HUES48 (cell line): ENCODE data around the gene CLN5.
"Not testable (repeated sequence)": the region's sequence is repeated elsewhere in the genome, so short reads cannot be mapped to it uniquely, and the experiment has no call there.

Experiments
- H3K27ac ChIP-seq: one replicate; pipeline ENCODE4 v1.7.0; 2013; ENCODE audit warnings: low read depth, low read length, inconsistent platforms
- H3K27me3 ChIP-seq: 2 replicates; pipeline ENCODE4 v1.6.1; 2013; ENCODE audit warnings: mild to moderate bottlenecking, low read length; ENCODE audit not compliant: control insufficient read depth, insufficient read depth
- H3K36me3 ChIP-seq: 2 replicates; pipeline ENCODE4 v1.6.1; 2013; ENCODE audit warnings: low read length; ENCODE audit not compliant: control insufficient read depth, insufficient read depth
- H3K4me1 ChIP-seq: 2 replicates; pipeline ENCODE4 v1.6.1; 2013; ENCODE audit warnings: mild to moderate bottlenecking, low read length; ENCODE audit not compliant: control insufficient read depth, insufficient read depth
- H3K4me3 ChIP-seq: 2 replicates; pipeline ENCODE4 v1.5.1; 2013; ENCODE audit warnings: mild to moderate bottlenecking, low read depth, low read length
- H3K9ac ChIP-seq: 2 replicates; pipeline ENCODE4 v1.6.1; 2013; ENCODE audit warnings: mild to moderate bottlenecking, low read depth, low read length, moderate library complexity
- H3K9me3 ChIP-seq: 2 replicates; pipeline ENCODE4 v1.6.1; 2013; ENCODE audit warnings: low read length; ENCODE audit not compliant: control insufficient read depth, insufficient read depth

Gene CLN5

GRCh38 chr13:76959734-76960133 is 32.1 kb upstream of the CLN5 start:
- H3K9me3 ChIP-seq: peaks cover 29% of the 10 kb centered on the region

GRCh38 chr13:76965759-76966421 is 26.0 kb upstream of the CLN5 start:
- H3K36me3 ChIP-seq: no peaks in the 10 kb centered on the region
- no peak overlapping the region for H3K27ac ChIP-seq
- H3K9me3 ChIP-seq: peaks cover 9% of the 10 kb centered on the region; the same call in 1 of the 2 replicates
- H3K4me1 ChIP-seq: no peaks in the 10 kb centered on the region
- H3K27me3 ChIP-seq: no peaks in the 10 kb centered on the region
- no peak overlapping the region for H3K4me3 ChIP-seq
- no peak overlapping the region for H3K9ac ChIP-seq

More at GRCh38 chr13:76959734-76960133, 32.1 kb upstream of the CLN5 start:
- H3K27ac ChIP-seq, H3K9ac ChIP-seq, H3K4me3 ChIP-seq, H3K36me3 ChIP-seq, H3K27me3 ChIP-seq, H3K4me1 ChIP-seq: not testable (repeated sequence)

DNA sequence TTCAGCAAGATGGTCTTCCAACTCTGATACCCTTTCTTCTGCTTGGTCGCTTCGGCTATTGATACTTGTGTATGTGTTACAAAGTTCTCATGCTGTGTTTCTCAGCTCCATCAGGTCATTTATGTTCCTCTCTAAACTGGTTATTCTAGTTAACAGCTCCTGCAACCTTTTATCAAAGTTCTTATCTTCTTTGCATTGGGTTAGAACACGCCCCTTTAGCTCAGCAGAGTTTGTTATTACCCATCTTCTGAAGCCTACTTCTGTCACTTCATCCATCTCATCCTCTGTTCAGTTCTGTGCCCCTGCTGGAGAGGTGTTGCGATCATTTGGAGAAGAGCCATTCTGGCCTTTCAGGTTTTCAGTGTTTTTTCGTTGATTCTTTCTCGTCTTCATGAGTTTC is 24.9 kb upstream of the CLN5 start:
- H3K36me3 ChIP-seq: no peaks in the 10 kb centered on the region

DNA sequence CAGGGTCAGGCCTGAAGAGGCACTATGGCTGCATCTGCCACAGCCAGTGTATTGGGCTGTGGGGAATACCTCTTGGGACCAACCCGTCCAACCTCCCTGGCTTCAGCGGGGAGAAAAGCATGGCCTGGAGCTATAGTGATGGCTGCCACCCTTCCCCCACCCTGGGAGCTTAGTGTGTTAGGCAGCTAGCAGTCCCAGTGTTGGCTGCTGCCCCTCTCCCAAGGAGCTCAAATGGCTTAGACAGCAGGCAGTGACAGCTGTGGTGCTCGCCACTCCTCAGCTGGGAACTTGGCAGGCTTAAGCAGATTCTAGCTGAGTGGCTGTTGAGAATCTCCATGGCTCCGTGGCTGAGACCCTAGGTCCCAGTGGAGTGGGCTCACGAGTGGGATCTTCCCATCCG is 23.8 kb upstream of the CLN5 start:
- Histone ChIP-seq H3K4me1 (no peaks in the 10 kb centered on the region), H3K27ac (no peak overlapping the region), H3K4me3 (no peak overlapping the region), H3K9me3 (no peaks in the 10 kb centered on the region), H3K36me3 (no peaks in the 10 kb centered on the region), H3K9ac (no peak overlapping the region), H3K27me3 (no peaks in the 10 kb centered on the region)

More for the DNA sequence above, 24.9 kb upstream of the CLN5 start:
- Histone ChIP-seq H3K9ac (no peak overlapping the region), H3K4me1 (no peaks in the 10 kb centered on the region), H3K4me3 (no peak overlapping the region), H3K9me3 (no peaks in the 10 kb centered on the region), H3K27me3 (no peaks in the 10 kb centered on the region), H3K27ac (no peak overlapping the region)

DNA sequence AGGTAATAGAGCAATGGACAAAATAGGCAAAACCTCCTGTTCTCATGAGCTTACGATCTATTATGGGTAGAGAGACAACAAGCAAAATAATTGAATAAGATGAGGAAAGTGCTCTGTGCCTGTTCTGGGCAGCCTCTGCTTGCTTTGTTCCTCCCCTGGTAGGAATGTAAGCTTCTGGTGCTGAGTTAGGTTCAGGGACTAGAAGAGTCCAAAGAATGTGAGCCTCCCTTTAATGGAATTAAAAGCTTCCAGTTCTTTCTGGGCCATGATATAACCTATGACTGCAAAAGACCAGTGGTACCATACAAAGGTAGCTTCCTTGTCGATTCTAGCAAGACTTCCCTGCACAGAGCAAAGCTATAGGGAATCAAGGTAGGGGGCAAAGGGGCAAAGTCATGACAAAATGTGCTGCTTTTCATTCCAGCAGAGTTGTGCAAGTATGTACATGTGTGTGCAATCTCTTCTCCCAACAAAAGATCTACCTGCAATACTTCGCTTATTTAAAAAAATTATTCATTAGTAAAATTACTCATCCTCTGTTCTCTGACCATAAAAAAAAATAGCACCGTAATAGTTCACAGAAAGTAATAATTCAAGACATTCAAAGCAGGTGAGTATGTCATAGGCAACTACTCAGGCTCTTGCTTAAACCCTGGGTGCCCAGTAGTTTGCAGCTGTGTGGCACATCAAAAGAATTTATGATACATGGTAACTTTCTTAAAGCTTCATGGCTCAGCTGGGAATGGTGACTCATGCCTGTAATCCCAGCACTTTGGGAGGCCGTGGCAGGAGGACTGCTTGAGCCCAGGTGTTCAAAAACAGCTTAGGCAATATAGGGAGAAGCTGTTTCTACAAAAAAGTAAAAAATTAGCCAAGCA is 22.2 kb upstream of the CLN5 start:
- Histone ChIP-seq H3K4me1 (no peaks in the 10 kb centered on the region; the same call in 1 of the 2 replicates), H3K9ac (no peak overlapping the region), H3K27me3 (no peaks in the 10 kb centered on the region), H3K27ac (no peak overlapping the region), H3K4me3 (no peak overlapping the region), H3K36me3 (no peaks in the 10 kb centered on the region), H3K9me3 (no peaks in the 10 kb centered on the region)

- no peaks in the 10 kb centered on the region for H3K36me3 ChIP-seq
- no peak overlapping the region for H3K4me3 ChIP-seq
These were observed 20.7 kb upstream of the CLN5 start for GRCh38 chr13:76971215-76971614.

GRCh38 chr13:76971851-76972829 is 19.7 kb upstream of the CLN5 start:
- H3K4me1 ChIP-seq: no peaks in the 10 kb centered on the region; the same call in 1 of the 2 replicates
- no peaks in the 10 kb centered on the region for H3K9me3 ChIP-seq
- H3K9ac ChIP-seq: no peak overlapping the region
- no peaks in the 10 kb centered on the region for H3K36me3 ChIP-seq
- H3K27ac ChIP-seq: no peak overlapping the region
- no peaks in the 10 kb centered on the region for H3K27me3 ChIP-seq
- H3K4me3 ChIP-seq: no peak overlapping the region

More at GRCh38 chr13:76971215-76971614, 20.7 kb upstream of the CLN5 start:
- Histone ChIP-seq H3K9me3 (no peaks in the 10 kb centered on the region), H3K27me3 (no peaks in the 10 kb centered on the region), H3K27ac (no peak overlapping the region), H3K9ac (no peak overlapping the region), H3K4me1 (no peaks in the 10 kb centered on the region; the same call in 1 of the 2 replicates)

DNA sequence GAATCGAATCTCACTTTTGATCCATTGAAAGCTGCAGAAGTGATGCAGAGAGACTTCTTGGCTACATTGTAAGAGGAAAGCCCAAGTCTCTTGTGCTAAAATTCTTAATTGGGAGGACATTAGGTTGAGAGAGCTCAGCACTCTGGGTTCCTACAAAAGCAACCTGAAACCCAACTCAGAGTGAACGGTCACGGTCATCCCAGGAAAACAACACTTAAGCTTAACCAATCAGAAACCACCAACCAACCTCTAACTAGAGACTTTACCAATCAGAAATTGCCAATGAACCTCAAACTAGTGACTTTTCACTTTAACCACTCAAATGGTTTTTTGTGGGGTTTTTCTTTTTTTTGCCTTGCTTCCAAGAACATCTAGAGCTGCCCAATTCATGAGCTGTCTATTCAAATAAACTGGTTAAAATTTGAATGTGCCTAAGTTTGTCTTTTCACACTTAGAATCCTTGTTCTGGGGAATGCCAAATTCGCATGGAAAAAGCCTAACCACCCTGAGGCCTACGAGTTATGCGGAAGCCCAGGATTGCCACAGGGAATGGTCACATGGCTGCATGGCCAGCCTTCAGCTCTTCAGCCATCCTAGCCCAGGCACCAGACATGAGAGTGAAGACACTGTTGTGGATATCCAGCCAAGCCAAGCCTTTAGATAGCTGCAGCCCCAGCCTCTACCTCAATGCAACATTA is 17.8 kb upstream of the CLN5 start:
- H3K9ac ChIP-seq: no peak overlapping the region
- H3K36me3 ChIP-seq: no peaks in the 10 kb centered on the region
- H3K9me3 ChIP-seq: no peaks in the 10 kb centered on the region
- no peaks in the 10 kb centered on the region for H3K27me3 ChIP-seq
- H3K4me1 ChIP-seq: no peaks in the 10 kb centered on the region; the same call in 1 of the 2 replicates
- H3K27ac ChIP-seq: no peak overlapping the region
- no peak overlapping the region for H3K4me3 ChIP-seq

GRCh38 chr13:76974618-76974975 is 17.3 kb upstream of the CLN5 start:
- H3K36me3 ChIP-seq: no peaks in the 10 kb centered on the region
- no peak overlapping the region for H3K9ac ChIP-seq
- H3K27me3 ChIP-seq: no peaks in the 10 kb centered on the region
- no peak overlapping the region for H3K27ac ChIP-seq
- no peaks in the 10 kb centered on the region for H3K9me3 ChIP-seq
- H3K4me1 ChIP-seq: no peaks in the 10 kb centered on the region; the same call in 1 of the 2 replicates
- H3K4me3 ChIP-seq: no peak overlapping the region

GRCh38 chr13:76975863-76976262 is 16.0 kb upstream of the CLN5 start:
- Histone ChIP-seq H3K4me3 (no peak overlapping the region), H3K4me1 (no peaks in the 10 kb centered on the region; the same call in 1 of the 2 replicates), H3K9me3 (no peaks in the 10 kb centered on the region), H3K9ac (no peak overlapping the region), H3K36me3 (no peaks in the 10 kb centered on the region), H3K27ac (no peak overlapping the region), H3K27me3 (no peaks in the 10 kb centered on the region)
